NCI-H1436 (cell line): Measurements from ENCODE around the gene TMED10.
"Not testable (repeated sequence)": the region's sequence is repeated elsewhere in the genome, so short reads cannot be mapped to it uniquely, and the experiment has no call there.

Experiments
- DNase-seq: peaks from one replicate; lab custom pipeline; 2025; lab: John Stamatoyannopoulos, UW

The TMED10 gene

DNA sequence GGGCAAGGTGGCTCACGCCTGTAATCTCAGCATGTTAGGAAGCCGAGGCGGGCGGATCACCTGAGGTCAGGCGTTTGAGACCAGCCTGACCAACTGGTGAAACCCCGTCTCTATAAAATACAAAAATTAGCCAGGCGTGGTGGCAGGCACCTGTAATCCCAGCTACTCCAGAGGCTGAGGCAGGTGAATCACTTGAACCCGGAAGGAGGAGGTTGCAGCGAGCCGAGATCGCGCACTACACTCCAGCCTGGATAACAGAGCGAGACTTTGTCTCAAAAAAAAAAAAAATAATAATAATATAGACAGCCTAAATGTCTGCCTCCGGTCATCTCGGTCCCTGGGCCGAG is 49.0 kb downstream of the TMED10 start:
- DNase-seq: not testable (repeated sequence)

DNA sequence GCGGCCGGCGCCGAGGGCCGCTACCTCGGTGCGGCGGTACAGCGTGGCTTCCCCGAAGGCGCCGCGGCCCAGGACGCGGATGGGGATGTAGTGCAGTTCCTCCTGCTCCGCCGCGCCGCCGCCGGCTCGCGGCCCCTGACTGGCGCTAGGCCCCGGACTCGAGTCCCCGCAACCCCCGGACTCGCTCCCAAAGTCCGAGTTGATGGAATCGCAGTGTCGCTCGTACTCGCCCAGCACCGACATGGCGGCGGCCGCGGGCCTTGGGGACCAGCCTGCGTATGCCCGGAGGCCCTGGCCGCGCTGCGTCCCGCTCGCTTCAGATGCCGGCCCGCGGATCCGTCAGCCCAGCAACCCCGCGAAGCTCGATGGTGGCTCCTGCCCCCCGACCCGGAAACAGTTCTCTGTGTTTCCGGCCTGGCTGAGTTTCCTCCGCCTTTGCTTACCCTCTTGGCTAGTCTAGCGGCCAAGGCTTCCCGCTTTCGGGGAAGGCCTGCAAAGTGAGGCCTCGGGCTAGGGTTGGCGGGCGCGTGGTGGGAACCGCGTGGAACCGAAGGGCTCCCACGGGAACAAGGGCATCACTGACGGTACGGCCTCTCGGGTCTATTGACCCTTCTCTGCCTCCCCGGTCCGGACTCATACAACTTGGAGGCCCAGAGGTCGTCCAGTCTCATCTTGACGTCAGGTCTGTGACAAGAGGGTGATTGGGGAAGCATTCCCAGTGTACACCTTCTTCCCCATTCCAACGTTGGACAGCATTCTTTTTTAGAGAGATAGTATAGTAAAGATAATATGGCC is 49.5 kb downstream of the TMED10 start, which contains the start of gene NEK9:
NEK9 (minus strand) TSS at position 370 of the 795 bp plus-strand sequence; CDS start at position 243, 127 bp downstream.
- DNase-seq: peak; percentile 80

DNA sequence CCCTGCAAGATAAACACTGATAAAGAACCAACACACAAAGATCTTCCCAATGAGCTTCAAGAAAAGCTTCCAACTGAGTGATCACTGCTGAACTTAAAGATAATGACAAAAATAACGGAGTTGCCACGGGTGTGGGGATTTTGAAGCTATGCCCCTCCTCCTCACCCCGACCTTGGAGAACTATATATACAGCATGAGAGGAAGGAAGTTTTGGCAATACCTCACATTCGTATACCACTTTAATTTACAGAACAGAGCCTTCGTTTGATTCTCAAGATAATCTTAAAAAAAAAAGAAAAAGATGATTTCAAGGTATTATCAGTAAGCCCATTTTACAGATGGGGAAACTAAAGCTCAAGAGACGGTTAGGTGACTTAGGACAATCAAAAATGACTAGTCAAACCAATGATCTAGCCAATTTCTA is 50.3 kb downstream of the TMED10 start:
- DNase-seq: no peak

- DNase-seq: no peak
Observed at GRCh38 chr14:75125617-75126016, 50.8 kb downstream of the TMED10 start.

DNA sequence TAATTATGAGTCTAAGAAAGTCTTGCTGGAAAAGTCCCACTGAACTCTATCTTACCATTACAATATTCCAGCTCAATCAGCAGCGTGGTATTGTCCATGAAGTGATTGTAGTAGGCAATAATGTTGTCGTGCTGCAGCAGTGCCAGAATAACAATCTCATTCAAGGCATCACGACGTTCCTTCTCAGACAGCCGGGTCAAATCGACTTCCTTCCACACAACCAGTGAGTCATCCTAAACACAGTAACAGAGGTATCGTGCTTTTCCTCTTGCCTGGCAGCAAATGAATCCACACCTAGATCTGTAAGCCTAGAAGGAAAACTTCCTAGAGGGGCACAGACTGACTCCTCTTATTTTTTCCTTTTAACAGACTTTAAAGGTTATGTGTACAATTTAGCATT is 52.4 kb downstream of the TMED10 start:
- no peak for DNase-seq

DNA sequence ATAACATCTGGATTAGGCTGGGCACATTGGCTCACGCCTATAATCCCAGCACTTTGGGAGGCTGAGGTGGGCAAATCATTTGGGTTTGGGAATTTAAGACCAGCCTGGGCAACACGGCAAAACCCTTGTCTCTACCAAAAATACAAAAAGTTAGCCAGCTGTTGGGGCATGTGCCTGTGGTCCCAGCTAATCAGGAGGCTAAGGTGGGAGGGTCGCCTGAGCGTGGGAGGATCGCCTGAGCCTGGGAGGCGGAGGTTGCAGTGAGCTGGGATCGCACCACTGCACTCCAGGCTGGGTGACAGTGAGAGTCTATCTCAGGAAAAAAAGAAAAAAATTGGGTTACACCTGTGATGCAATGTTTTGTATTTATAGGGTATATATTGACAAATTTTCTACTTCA is 54.9 kb downstream of the TMED10 start:
- no peak for DNase-seq

DNA sequence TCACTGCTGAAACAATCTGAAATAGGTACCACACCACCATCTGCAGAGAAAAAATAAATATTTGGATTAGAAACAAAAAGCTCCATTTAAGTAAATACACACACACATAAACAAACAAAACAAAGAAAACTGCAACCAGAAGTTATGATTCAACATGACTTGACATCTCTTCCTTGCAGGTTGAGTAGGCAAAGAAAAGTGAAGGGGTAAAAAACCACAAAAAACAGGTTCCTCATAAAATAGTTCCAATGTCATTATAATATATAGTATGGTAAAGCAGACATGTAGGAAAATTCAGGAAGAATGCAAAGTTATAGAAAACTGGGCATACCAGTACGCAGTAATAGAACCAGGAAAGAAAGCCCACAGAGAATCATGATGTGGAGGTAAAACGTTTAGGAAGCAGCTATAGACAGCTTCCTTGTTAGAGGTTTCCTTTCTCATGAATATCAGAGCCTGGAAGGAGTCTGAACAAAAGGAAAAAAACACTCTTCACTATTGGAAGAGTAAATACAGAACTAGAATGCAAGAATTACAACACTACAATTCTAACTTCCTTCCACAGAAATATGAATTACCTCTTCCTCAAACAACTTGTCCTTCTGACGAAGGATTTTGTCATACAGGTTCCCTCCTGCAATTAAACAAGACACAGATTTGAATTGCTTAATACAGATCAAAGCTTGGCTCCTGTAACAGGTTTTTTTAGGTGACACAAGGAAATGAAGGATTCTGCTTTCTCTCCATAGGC is 55.7 kb downstream of the TMED10 start:
- DNase-seq: no peak

DNA sequence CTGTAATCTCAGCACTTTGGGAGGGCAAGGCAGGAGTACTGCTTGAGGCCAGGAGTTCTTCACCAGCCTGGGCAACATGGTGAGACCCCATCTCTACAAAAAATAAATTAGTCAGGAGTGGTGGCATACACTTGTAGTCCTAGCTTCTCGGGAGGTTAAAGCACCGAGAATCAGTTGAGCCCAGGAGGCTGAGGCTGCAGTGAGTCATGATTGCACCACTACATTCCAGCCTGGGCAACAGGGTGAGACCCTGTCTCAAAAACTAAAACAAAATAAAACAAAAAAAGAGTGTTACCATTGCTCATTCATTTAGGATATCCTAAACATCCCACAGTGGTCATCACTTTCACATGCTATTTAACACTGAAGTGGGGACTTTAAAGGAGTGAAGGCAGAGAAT is 57.4 kb downstream of the TMED10 start:
- DNase-seq: no peak

- DNase-seq: no peak
Observed at GRCh38 chr14:75113932-75114539, 62.4 kb downstream of the TMED10 start.

- DNase-seq: no peak
Observed at GRCh38 chr14:75109877-75110276, 66.5 kb downstream of the TMED10 start.

DNA sequence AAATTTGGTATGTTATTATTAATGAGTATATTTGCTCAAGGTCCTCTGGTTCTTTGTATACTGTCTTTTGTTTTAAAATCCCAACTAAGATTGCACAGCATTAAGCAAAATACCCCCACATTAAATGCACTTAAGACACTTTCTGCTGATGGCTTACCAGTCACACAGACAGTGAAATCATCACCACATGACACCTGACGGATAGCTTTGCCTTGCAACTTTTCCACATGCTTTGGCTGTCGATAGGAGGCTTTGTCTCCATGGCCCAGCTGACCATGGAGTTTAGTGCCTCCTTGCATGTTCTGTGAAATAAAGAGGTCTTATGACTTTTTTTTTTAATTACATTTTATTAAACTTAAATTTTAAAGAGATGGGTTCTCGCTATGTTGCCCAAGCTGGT is 69.2 kb downstream of the TMED10 start:
- DNase-seq: no peak

DNA sequence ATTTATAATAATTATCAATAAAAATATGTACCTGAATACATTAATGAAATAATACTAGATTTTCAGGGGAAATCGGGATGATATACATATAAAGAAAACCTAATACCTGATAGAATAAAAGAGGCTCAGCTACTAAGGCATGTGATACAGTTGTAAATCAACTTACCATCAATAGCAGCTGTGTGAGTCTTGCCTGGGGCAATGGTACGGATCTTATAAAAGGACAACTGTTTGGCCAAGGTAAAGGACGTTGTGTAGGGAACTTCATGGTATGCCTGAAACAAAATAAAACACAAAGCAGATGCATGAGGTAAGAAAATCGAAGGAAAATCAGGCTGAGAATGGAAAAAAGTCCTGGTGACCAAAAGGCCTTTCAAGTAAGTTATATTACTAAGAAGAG is 74.9 kb downstream of the TMED10 start:
- DNase-seq: no peak

- no peak for DNase-seq
Observed at GRCh38 chr14:75098682-75099081, 77.7 kb downstream of the TMED10 start.

DNA sequence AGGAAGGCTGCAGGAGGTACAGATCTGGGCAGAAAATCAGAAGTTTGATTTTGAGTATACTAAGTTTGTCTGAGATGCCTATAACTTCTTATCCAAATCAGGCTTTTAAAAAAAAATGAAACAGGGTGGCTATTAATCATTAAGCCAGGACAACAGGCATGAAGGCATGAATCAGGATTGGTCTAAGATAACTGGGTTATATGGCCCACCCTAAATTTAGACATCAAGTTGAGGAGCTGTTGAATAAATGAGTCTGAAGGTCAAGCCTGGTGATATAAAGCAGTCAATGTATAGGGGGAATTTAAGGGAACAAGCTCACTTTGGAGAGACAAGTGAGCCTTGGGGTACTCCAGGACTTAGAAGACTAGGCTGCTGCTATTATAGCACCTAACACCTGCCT is 78.2 kb downstream of the TMED10 start:
- no peak for DNase-seq

DNA sequence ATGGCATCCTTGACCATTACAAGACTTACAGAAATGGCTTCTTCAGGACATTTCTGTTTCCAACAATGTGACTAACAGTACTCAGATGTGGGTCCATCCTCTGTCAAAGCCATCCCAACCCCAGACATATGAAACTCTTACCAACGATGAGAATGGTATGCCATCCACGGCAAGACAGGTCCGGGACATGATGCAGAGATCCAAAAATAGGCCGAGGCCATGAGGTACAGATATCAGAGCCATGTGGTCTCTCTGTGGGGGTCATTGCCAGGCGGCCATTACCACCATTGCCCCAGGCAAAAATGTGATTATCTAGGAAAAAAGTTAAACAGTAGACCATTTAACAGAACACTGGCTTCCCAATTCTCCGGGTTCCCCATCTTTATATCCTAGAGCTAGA is 79.5 kb downstream of the TMED10 start:
- DNase-seq: no peak

- no peak for DNase-seq
Observed at GRCh38 chr14:75095690-75096089, 80.7 kb downstream of the TMED10 start.

DNA sequence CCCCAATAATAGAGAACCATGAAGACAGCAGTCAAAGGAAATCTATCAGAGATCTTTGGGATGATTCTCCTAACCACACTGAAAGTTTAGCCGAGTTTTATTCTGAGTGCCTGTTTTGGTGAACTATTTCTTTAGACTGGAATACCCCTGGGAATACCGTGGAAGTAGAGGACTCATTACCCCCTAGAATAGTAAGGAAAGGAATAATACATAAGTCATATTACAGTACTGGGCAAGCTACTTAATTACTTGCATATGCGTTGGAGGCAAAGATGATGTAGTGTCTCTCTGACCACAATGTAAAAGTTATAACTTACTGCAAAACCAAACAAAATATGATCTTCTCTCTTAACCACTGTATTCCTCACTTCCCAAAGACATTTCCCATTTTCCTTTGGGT is 81.5 kb downstream of the TMED10 start:
- DNase-seq: no peak

DNA sequence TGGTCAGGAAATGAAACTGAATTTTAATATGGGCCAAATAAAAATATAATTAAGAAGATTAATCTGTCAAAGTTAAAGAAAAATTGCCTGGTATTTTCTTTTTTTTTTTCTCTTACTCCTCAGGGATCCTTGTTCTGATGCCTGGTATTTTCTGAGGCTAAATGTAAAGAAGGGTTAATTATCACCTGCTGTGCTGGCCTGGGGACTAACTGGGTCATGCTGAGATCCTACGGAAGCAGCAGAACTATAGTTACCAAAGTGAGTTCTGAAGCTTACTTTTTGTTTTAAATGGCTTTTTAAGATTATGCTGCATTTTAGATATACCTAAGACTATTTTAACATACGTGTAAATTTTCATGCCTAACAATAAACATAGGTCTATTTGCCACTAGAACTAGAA is 83.7 kb downstream of the TMED10 start:
- DNase-seq: no peak

DNA sequence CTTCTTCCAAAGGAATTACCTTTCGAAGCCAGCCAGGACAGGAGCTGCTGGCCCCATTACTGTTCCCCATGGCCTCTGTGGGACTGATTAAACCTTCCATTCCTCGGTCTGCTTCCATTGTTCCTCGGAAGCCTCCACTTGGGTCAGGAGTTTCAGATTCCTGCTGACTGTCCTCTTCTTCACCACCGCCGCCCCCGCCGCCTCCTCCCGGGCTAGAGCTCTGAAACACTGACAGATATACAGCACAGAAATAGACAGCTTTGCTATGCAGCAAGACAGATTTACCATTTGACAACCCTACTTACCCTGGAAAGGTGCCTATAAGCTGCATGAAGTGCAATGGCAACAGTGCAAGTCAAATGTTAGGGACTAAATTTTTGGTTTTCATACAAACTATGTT is 85.2 kb downstream of the TMED10 start:
- no peak for DNase-seq

- no peak for DNase-seq
Observed at GRCh38 chr14:75090353-75090752, 86.1 kb downstream of the TMED10 start.

GRCh38 chr14:75088566-75089373 is 87.6 kb downstream of the TMED10 start:
- DNase-seq: peak; percentile 17

DNA sequence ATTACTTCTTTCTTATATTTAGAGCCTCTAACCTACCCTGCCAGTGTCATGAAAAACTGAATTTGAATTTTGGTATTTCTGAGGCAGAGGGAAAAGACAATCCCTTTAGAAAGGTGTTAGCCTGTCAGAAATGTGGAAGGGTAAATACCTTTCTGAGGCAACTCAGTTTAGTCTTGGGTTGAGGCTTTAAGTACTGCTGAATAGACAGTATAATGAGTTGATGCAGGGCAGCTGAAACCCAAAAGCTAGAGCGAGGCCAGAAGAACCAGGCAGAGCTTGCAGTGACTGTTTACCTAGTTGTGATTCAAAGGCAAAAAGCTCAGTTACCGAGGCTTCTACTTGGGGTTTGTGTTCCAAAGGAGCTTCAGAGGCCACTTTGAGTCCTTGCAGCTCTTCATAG is 88.3 kb downstream of the TMED10 start:
- DNase-seq: no peak
